Uterus (tissue), 2 donors: ENCODE data around the gene PHYKPL.

Experiments used
- CTCF ChIP-seq, 4 experiments: fragments of 200-600 bp in 2 of 4; fragments of 450-650 bp in 2 of 4; sonication (generic) in 2 of 4; IDR thresholded peaks; one replicate each; pipeline ENCODE4 v1.5.1; 2016 to 2019; ENCODE audit warnings: antibody characterized with exemption in 4 of 4, mild to moderate bottlenecking in 2 of 4, moderate library complexity in 1 of 4
- POLR2A ChIP-seq, 2 donors: fragments of 450-650 bp; IDR thresholded peaks; one replicate each; pipeline ENCODE4 v1.6.1; 2016; ENCODE audit warnings: antibody characterized with exemption in 2 of 2, mild to moderate bottlenecking in 1 of 2, moderate library complexity in 1 of 2

GRCh38 chr5:178222292-178222691, 10.3 kb downstream of the PHYKPL start:
- TF ChIP-seq CTCF (IDR thresholded peaks at IDR 0.05) (no peak), POLR2A (IDR thresholded peaks at IDR 0.05) (no peak)
